SK-N-MC (cell line): Measurements from ENCODE around the gene MOG.

Experiments
- EZH2 ChIP-seq: fragments of 200-600 bp; sonication (generic); IDR thresholded peaks from one replicate; pipeline ENCODE4 v1.6.1; 2017; ENCODE audit warnings: antibody characterized with exemption
- POLR2AphosphoS5 ChIP-seq: IDR thresholded peaks from 2 replicates; pipeline ENCODE4 v1.6.1; 2012; ENCODE audit warnings: mild to moderate bottlenecking, low read depth, low read length, borderline replicate concordance

DNA sequence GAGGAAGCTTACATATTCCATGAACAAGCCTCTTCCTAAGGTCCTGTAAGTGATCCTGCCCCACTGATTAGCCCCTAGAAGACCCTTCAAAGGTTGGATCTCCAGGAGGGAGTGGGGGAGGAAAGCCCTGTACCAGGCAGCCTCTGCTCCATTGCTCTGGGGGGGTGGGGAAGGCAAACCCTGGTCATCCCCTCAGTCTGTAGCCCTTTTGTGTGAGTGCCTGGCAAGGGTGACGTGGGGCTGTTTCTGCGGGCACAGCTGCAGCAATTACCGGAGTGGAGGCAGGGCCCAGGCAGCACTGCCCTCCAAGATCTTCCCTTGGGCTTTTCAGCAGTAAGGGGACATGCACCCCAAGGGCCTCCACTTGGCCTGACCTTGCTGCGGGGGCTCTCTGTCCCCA is at the start of gene MOG:
- TF ChIP-seq POLR2AphosphoS5 (no peak), EZH2 (no peak)
